Measurements from ENCODE around the gene AP1B1.

GRCh38 chr22:29348956-29349355, 39.4 kb downstream of the AP1B1 start:
- no peak for TF ChIP-seq POLR2A (IDR thresholded peaks at IDR 0.05)
- TF ChIP-seq CTCF (IDR thresholded peaks at IDR 0.05): no peak

All from body of pancreas (tissue), 4 donors.